CD4-positive, CD25-positive, alpha-beta regulatory T cell (primary cell): Measurements from ENCODE around the gene RTN1. TPM values are rescaled to one million over a fixed set of nuclear protein-coding genes. Genes with fewer than 3 reads are reported as not detected.

Experiments used
- ATAC-seq, 2 donors: fragments of 150-1000 bp; cut with Tn5 transposase; one replicate each; pipeline ENCODE4 v1.10.0; 2021; ENCODE audit warnings: low read depth in 2 of 2, moderate number of reproducible peaks in 2 of 2, moderate library complexity in 1 of 2
- DNase-seq, 3 donors: peaks; one replicate each; pipeline versions ENCODE4 v3.0.0 to v3.0.0-alpha.2; 2012 to 2022; ENCODE audit warnings: mixed read lengths in 1 of 3
- H3K27ac ChIP-seq: one replicate; pipeline ENCODE4 v1.7.0; 2013; ENCODE audit warnings: mild to moderate bottlenecking, low read length; ENCODE audit not compliant: insufficient read depth, poor library complexity, severe bottlenecking
- H3K27me3 ChIP-seq: one replicate; pipeline ENCODE4 v1.7.0; 2013; ENCODE audit warnings: low read length; ENCODE audit not compliant: control insufficient read depth, insufficient read depth
- H3K36me3 ChIP-seq: one replicate; pipeline ENCODE4 v1.7.0; 2013; ENCODE audit warnings: mild to moderate bottlenecking, low read length, moderate library complexity; ENCODE audit not compliant: control insufficient read depth, insufficient read depth
- H3K4me1 ChIP-seq: 2 replicates; pipeline ENCODE4 v1.7.0; 2013; ENCODE audit warnings: mild to moderate bottlenecking, low read length; ENCODE audit not compliant: insufficient read depth, control insufficient read depth, poor library complexity, severe bottlenecking
- H3K4me3 ChIP-seq: one replicate; pipeline ENCODE4 v1.7.0; 2013; ENCODE audit warnings: low read depth, mild to moderate bottlenecking, low read length, moderate library complexity
- H3K9me3 ChIP-seq, 2 experiments: 1 replicate in 1 of 2; 2 replicates in 1 of 2; pipeline ENCODE4 v1.7.0; 2013; ENCODE audit warnings: low read length in 2 of 2, mild to moderate bottlenecking in 1 of 2, moderate library complexity in 1 of 2; ENCODE audit not compliant: control insufficient read depth in 2 of 2
- H3K27ac Mint-ChIP-seq, 3 donors: one replicate each; pipeline ENCODE4 v1.8.0; 2020 to 2022; ENCODE audit warnings: mild to moderate bottlenecking in 3 of 3, mixed read lengths in 3 of 3, moderate library complexity in 2 of 3
- H3K27me3 Mint-ChIP-seq: one replicate; pipeline ENCODE4 v1.8.0; 2022; ENCODE audit warnings: mild to moderate bottlenecking, mixed read lengths
- H3K36me3 Mint-ChIP-seq: one replicate; pipeline ENCODE4 v1.8.0; 2020; ENCODE audit warnings: mixed read lengths
- H3K4me1 Mint-ChIP-seq, 4 donors: one replicate each; pipeline ENCODE4 v1.8.0; 2020 to 2022; ENCODE audit warnings: mixed read lengths in 4 of 4, mild to moderate bottlenecking in 1 of 4
- H3K4me3 Mint-ChIP-seq, 4 donors: one replicate each; pipeline ENCODE4 v1.8.0; 2020 to 2022; ENCODE audit warnings: mild to moderate bottlenecking in 4 of 4, mixed read lengths in 4 of 4, moderate library complexity in 3 of 4
- H3K9me3 Mint-ChIP-seq, 7 donors: one replicate each; pipeline ENCODE4 v1.8.0; 2020 to 2022; ENCODE audit warnings: mixed read lengths in 7 of 7, mild to moderate bottlenecking in 3 of 7, moderate library complexity in 2 of 7
- polyA plus RNA-seq, 4 donors: library from polyadenylated mRNA; unstranded; fragments of 300-500 nt; fragmentation: Illumina TruSeq; gene quantifications; one replicate each; pipeline ENCODE4 v1.2.3, GENCODE V29; 2021
- total RNA-seq: library from RNA; stranded (reverse); gene quantifications from one replicate; pipeline ENCODE4 v1.2.3, GENCODE V29; 2022

RTN1 gene
- total and polyA plus RNA-seq, 5 donors from 2014 or later: 0.17 to 0.42 TPM; not detected in 3

- Mint-ChIP-seq H3K27me3 (peaks cover 12% of the 10 kb centered on the region), H3K9me3 (peaks cover 0 to 4% (median 0%) of the 10 kb centered on the region in 7 donors), H3K4me3 (no peak overlapping the region), H3K27ac (no peak overlapping the region), H3K36me3 (no peaks in the 10 kb centered on the region), H3K4me1 (no peaks in the 10 kb centered on the region)
- Histone ChIP-seq H3K27ac (no peak overlapping the region), H3K36me3 (no peaks in the 10 kb centered on the region), H3K4me3 (no peak overlapping the region), H3K9me3 (no peaks in the 10 kb centered on the region), H3K27me3 (no peaks in the 10 kb centered on the region), H3K4me1 (no peaks in the 10 kb centered on the region)
- ATAC-seq: no peak
- no peak for DNase-seq
These were observed 108.7 kb downstream of the RTN1 start for GRCh38 chr14:59761851-59762250.

GRCh38 chr14:59755409-59756135 is 115.0 kb downstream of the RTN1 start:
- ATAC-seq: no peak
- Histone ChIP-seq H3K9me3 (no peaks in the 10 kb centered on the region), H3K4me3 (no peak overlapping the region), H3K27me3 (no peaks in the 10 kb centered on the region), H3K27ac (no peak overlapping the region), H3K36me3 (no peaks in the 10 kb centered on the region), H3K4me1 (no peaks in the 10 kb centered on the region)
- Mint-ChIP-seq H3K36me3 (no peaks in the 10 kb centered on the region), H3K27me3 (peaks cover 12% of the 10 kb centered on the region), H3K4me3 (no peak overlapping the region), H3K9me3 (no peaks in the 10 kb centered on the region), H3K27ac (no peak overlapping the region), H3K4me1 (no peaks in the 10 kb centered on the region)
- no peak for DNase-seq

- Mint-ChIP-seq H3K4me1 (no peaks in the 10 kb centered on the region), H3K27me3 (peaks cover 12% of the 10 kb centered on the region), H3K4me3 (no peak overlapping the region), H3K9me3 (no peaks in the 10 kb centered on the region), H3K27ac (no peak overlapping the region), H3K36me3 (no peaks in the 10 kb centered on the region)
- Histone ChIP-seq H3K27ac (no peak overlapping the region), H3K4me3 (no peak overlapping the region), H3K27me3 (no peaks in the 10 kb centered on the region), H3K4me1 (no peaks in the 10 kb centered on the region), H3K9me3 (no peaks in the 10 kb centered on the region), H3K36me3 (no peaks in the 10 kb centered on the region)
- DNase-seq (no peak), ATAC-seq (no peak)
These were observed 116.3 kb downstream of the RTN1 start for GRCh38 chr14:59754256-59754655.

- Histone ChIP-seq H3K4me1 (no peaks in the 10 kb centered on the region), H3K4me3 (no peak overlapping the region), H3K9me3 (no peaks in the 10 kb centered on the region), H3K27me3 (no peaks in the 10 kb centered on the region), H3K27ac (no peak overlapping the region), H3K36me3 (no peaks in the 10 kb centered on the region)
- no peak overlapping the region for H3K4me3 Mint-ChIP-seq
- H3K27me3 Mint-ChIP-seq: peaks cover 12% of the 10 kb centered on the region
- no peaks in the 10 kb centered on the region for H3K4me1 Mint-ChIP-seq
- no peaks in the 10 kb centered on the region for H3K9me3 Mint-ChIP-seq
- ATAC-seq: no peak
- H3K36me3 Mint-ChIP-seq: no peaks in the 10 kb centered on the region
- DNase-seq: no peak
- no peak overlapping the region for H3K27ac Mint-ChIP-seq
These were observed 117.1 kb downstream of the RTN1 start for GRCh38 chr14:59753512-59753911.

GRCh38 chr14:59751578-59751977 is 119.0 kb downstream of the RTN1 start:
- Histone ChIP-seq H3K27me3 (no peaks in the 10 kb centered on the region), H3K4me1 (no peaks in the 10 kb centered on the region), H3K4me3 (no peak overlapping the region), H3K27ac (no peak overlapping the region), H3K36me3 (no peaks in the 10 kb centered on the region), H3K9me3 (no peaks in the 10 kb centered on the region)
- Mint-ChIP-seq H3K27me3 (no peaks in the 10 kb centered on the region), H3K4me1 (no peaks in the 10 kb centered on the region), H3K4me3 (no peak overlapping the region), H3K9me3 (no peaks in the 10 kb centered on the region), H3K27ac (no peak overlapping the region), H3K36me3 (no peaks in the 10 kb centered on the region)
- ATAC-seq: no peak
- DNase-seq: no peak

GRCh38 chr14:59739794-59740193 is 130.8 kb downstream of the RTN1 start:
- no peak overlapping the region for H3K27ac Mint-ChIP-seq
- Histone ChIP-seq H3K27me3 (no peaks in the 10 kb centered on the region), H3K9me3 (peaks cover 0 to 3% of the 10 kb centered on the region in 2 experiments), H3K4me3 (no peak overlapping the region), H3K27ac (no peak overlapping the region), H3K4me1 (no peaks in the 10 kb centered on the region), H3K36me3 (no peaks in the 10 kb centered on the region)
- no peak overlapping the region for H3K4me3 Mint-ChIP-seq
- ATAC-seq (no peak), DNase-seq (no peak)
- no peaks in the 10 kb centered on the region for H3K36me3 Mint-ChIP-seq
- no peaks in the 10 kb centered on the region for H3K4me1 Mint-ChIP-seq
- H3K9me3 Mint-ChIP-seq: peaks cover 0 to 19% (median 7%) of the 10 kb centered on the region in 7 donors
- H3K27me3 Mint-ChIP-seq: peaks cover 5% of the 10 kb centered on the region

- H3K4me1 ChIP-seq: no peaks in the 10 kb centered on the region
- Mint-ChIP-seq H3K4me1 (no peaks in the 10 kb centered on the region), H3K9me3 (peaks cover 0 to 6% (median 1%) of the 10 kb centered on the region in 7 donors), H3K4me3 (no peak overlapping the region), H3K36me3 (no peaks in the 10 kb centered on the region), H3K27me3 (no peaks in the 10 kb centered on the region), H3K27ac (no peak overlapping the region)
- H3K27ac ChIP-seq: no peak overlapping the region
- H3K36me3 ChIP-seq: no peaks in the 10 kb centered on the region
- H3K9me3 ChIP-seq: no peaks in the 10 kb centered on the region
- no peaks in the 10 kb centered on the region for H3K27me3 ChIP-seq
- no peak for ATAC-seq
- no peak for DNase-seq
- H3K4me3 ChIP-seq: no peak overlapping the region
These were observed 142.3 kb downstream of the RTN1 start for GRCh38 chr14:59728304-59728703.

GRCh38 chr14:59727073-59727661 is 143.4 kb downstream of the RTN1 start:
- DNase-seq: no peak
- Histone ChIP-seq H3K27me3 (no peaks in the 10 kb centered on the region), H3K4me1 (no peaks in the 10 kb centered on the region), H3K4me3 (no peak overlapping the region), H3K27ac (no peak overlapping the region), H3K9me3 (no peaks in the 10 kb centered on the region), H3K36me3 (no peaks in the 10 kb centered on the region)
- no peaks in the 10 kb centered on the region for H3K27me3 Mint-ChIP-seq
- no peak overlapping the region for H3K4me3 Mint-ChIP-seq
- H3K9me3 Mint-ChIP-seq: peaks cover 0 to 4% (median 2%) of the 10 kb centered on the region in 7 donors
- no peaks in the 10 kb centered on the region for H3K36me3 Mint-ChIP-seq
- H3K4me1 Mint-ChIP-seq: no peaks in the 10 kb centered on the region
- ATAC-seq: no peak
- H3K27ac Mint-ChIP-seq: peak overlapping the region in 1 of 3 donors; percentile 26
